ENCODE results near the gene FCAMR.

DNA sequence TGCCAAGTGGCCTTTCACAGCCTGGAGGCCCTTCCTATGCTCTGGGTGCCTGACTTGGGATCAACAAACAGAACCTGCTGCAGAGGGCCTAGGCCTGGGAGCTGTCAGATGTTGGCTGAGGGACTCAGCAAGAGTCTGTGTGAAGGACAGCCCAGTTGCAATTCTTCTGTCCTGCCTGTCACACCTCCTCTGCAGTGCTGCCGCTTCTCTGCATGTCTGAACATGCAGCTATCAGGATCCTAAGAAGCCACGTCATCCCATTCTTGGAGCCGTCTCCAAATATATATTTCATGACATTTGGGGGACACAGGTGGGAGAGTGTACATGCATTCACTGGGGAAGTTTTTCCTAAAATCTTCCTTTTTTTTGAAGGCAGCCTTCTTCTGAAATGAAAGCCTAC lies 8.6 kb downstream of the FCAMR start:
- TF ChIP-seq POLR2A (IDR thresholded peaks at IDR 0.05) (no peak), POLR2AphosphoS5 (IDR thresholded peaks at IDR 0.05) (no peak), CTCF (IDR thresholded peaks at IDR 0.05) (no peak)
